Endothelial cell of umbilical vein (primary cell): Measurements from ENCODE around the gene RNU6-9.

ENCODE experiments used
- CTCF ChIP-seq, 2 donors: IDR thresholded peaks; 1 replicate in 1 of 2; 2 replicates in 1 of 2; pipeline ENCODE4 v1.5.1; 2011; ENCODE audit warnings: low read length in 2 of 2, mild to moderate bottlenecking in 2 of 2, moderate library complexity in 2 of 2, control low read depth in 1 of 2, inconsistent platforms in 1 of 2, low read depth in 1 of 2; ENCODE audit not compliant: insufficient read depth in 1 of 2; ENCODE audit errors: extremely low read depth in 1 of 2
- EZH2 ChIP-seq: IDR thresholded peaks from 2 replicates; pipeline ENCODE4 v1.6.1; 2012; ENCODE audit warnings: borderline replicate concordance, low read depth, mild to moderate bottlenecking, moderate library complexity, low read length, inconsistent platforms; ENCODE audit not compliant: severe bottlenecking
- GATA2 ChIP-seq: IDR thresholded peaks from 2 replicates; pipeline ENCODE4 v1.7.0; 2011; ENCODE audit warnings: low read depth, mild to moderate bottlenecking, moderate library complexity, mixed read lengths, low read length; ENCODE audit not compliant: insufficient read length, insufficient read depth
- JUN ChIP-seq: IDR thresholded peaks from 2 replicates; pipeline ENCODE4 v1.6.1; 2011; ENCODE audit warnings: borderline replicate concordance, low read depth; ENCODE audit not compliant: insufficient read length, insufficient read depth
- MAX ChIP-seq: IDR thresholded peaks from 2 replicates; pipeline ENCODE4 v1.6.1; 2011; ENCODE audit not compliant: insufficient read depth, insufficient read length
- POLR2A ChIP-seq: IDR thresholded peaks from 2 replicates; pipeline ENCODE4 v1.6.1; 2012; ENCODE audit warnings: low read depth, mild to moderate bottlenecking, control low read depth, low read length
- POLR2AphosphoS5 ChIP-seq: IDR thresholded peaks from 2 replicates; pipeline ENCODE4 v1.6.1; 2012; ENCODE audit warnings: low read depth, mild to moderate bottlenecking, control low read depth, low read length, moderate library complexity; ENCODE audit not compliant: insufficient read depth

- TF ChIP-seq CTCF (IDR thresholded peaks at IDR 0.05; ENCODE audit: extremely low read depth in 1 of 2, insufficient read depth in 1 of 2, low read depth in 1 of 2, low read length in 2 of 2) (no peak), EZH2 (no peak), POLR2A (no peak), MAX (no peak), JUN (peak; percentile 74), POLR2AphosphoS5 (no peak), GATA2 (no peak)
Observed at GRCh38 chr19:869245-870177, 23.8 kb upstream of the RNU6-9 start.
